HEK293T (cell line): ENCODE data around the gene NANOG.

ENCODE experiments used
- ARNT ChIP-seq: fragments of 450-650 bp; IDR thresholded peaks from 2 replicates; pipeline ENCODE4 v1.6.1; 2017; ENCODE audit warnings: mild to moderate bottlenecking
- ELF4 ChIP-seq: fragments of 450-650 bp; IDR thresholded peaks from 2 replicates; pipeline ENCODE4 v1.6.1; 2017; ENCODE audit warnings: antibody characterized with exemption
- HDGF ChIP-seq: fragments of 450-650 bp; IDR thresholded peaks from 2 replicates; pipeline ENCODE4 v1.6.1; 2017; ENCODE audit warnings: antibody characterized with exemption, borderline replicate concordance
- LEF1 ChIP-seq: fragments of 450-650 bp; IDR thresholded peaks from 2 replicates; pipeline ENCODE4 v1.6.1; 2017; ENCODE audit warnings: mild to moderate bottlenecking, borderline replicate concordance
- SUZ12 ChIP-seq: fragments of 450-650 bp; IDR thresholded peaks from 2 replicates; pipeline ENCODE4 v1.6.1; 2016; ENCODE audit warnings: mild to moderate bottlenecking

DNA sequence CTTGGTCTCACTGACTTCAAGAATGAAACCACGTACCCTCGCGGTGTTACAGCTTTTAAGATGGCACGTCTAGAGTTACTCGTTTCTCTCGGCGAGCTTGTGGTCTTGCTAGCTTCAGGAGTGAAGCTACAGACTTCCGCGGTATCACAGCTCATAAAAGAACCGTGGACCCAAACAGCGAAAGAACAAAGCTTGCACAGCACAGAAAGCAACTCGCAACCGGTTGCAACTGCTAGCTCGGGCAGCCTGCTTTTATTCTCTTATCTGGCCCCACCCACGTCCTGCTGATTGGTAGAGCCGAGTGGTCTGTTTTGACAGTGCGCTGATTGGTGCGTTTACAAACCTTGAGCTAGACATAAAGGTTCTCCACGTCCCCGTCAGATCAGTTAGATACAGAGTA is 37.8 kb upstream of the NANOG start:
- TF ChIP-seq LEF1 (no peak), ELF4 (no peak), ARNT (no peak), HDGF (no peak), SUZ12 (no peak)
